ENCODE measurements around the gene SLC41A2. TPM values are rescaled to one million over a fixed set of nuclear protein-coding genes. Genes with fewer than 3 reads are reported as not detected.

The SLC41A2 gene
- total RNA-seq, 1 donor from 2014 or later: 28.6 TPM

DNA sequence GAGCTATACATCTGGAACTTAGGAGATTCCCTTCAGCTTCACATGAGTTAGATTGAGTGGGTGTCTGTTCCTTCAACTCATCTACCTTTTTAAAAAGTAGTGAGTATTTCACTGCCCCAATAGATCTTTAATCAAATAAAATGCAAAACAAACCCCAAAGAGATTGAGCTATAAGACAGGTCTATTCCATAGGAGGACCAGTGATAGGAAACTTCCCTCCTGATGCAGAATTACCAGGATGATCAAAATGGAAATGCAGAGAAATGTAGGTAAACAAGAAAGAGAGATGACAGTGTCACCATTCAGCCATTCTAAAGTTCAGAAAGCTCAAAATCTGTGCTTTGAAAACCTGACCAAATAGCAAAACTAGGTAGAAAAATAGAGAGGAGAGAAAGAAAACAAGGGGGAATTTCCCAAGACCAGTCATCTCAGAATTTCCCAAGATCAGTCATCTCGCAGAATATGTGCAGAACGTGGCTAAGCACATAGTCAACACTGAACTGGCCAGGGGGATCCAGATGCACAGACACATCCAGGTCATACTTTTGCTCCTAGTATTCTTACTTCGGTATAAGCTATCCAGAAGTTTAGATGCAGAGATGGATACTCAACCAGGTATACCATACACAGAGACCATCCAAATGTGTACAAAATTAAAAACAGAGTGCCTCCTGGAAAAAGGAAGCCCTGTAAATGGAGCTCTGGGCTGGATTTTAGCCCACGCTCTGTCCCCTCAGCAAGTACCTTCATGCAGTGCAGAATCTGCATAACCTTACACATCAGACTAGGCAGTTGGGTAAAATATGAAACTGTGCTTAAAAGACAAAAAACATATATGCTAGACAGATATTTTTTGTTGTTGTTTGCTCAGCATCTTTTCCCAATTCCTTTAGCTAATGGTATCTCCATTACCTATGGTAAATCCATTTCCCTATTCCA is 27.4 kb downstream of the SLC41A2 start:
- no peak overlapping the region for H3K27ac ChIP-seq
- ATAC-seq (no peak), DNase-seq (no peak)
- no peaks in the 10 kb centered on the region for H3K9me3 ChIP-seq
- intact Hi-C loops (cut with DNase I): no loop called here
- no peaks in the 10 kb centered on the region for H3K27me3 ChIP-seq
- no peak overlapping the region for H3K4me3 ChIP-seq
- H3K36me3 ChIP-seq: no peaks in the 10 kb centered on the region
- TF ChIP-seq, protein P1, sequence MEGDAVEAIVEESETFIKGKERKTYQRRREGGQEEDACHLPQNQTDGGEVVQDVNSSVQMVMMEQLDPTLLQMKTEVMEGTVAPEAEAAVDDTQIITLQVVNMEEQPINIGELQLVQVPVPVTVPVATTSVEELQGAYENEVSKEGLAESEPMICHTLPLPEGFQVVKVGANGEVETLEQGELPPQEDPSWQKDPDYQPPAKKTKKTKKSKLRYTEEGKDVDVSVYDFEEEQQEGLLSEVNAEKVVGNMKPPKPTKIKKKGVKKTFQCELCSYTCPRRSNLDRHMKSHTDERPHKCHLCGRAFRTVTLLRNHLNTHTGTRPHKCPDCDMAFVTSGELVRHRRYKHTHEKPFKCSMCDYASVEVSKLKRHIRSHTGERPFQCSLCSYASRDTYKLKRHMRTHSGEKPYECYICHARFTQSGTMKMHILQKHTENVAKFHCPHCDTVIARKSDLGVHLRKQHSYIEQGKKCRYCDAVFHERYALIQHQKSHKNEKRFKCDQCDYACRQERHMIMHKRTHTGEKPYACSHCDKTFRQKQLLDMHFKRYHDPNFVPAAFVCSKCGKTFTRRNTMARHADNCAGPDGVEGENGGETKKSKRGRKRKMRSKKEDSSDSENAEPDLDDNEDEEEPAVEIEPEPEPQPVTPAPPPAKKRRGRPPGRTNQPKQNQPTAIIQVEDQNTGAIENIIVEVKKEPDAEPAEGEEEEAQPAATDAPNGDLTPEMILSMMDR (IDR thresholded peaks at IDR 0.05): no peak
- H3K4me1 ChIP-seq: no peaks in the 10 kb centered on the region

DNA sequence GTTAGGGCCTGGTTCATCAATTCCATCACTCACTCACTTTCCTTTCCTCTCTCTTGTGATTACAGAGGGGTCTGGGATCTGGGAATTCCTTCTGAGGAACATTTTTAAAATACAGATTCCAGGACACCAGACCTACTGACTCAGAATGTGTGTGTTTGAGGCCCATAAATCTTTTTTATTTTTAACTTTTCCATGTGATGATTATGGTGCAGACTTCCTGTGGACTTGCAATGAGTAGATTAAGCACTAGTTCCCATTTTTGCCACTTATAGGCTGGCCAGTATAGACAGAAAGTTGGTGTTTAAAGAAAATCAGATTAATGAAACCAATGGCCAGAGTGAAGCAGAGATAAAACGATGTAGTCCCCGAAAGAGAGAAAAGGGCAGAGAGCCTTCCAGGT is 28.1 kb downstream of the SLC41A2 start:
- DNase-seq (no peak), ATAC-seq (no peak)
- Histone ChIP-seq H3K9me3 (no peaks in the 10 kb centered on the region), H3K27ac (no peak overlapping the region), H3K4me1 (no peaks in the 10 kb centered on the region), H3K4me3 (no peak overlapping the region), H3K27me3 (no peaks in the 10 kb centered on the region), H3K36me3 (no peaks in the 10 kb centered on the region)
- TF ChIP-seq, protein P1 (IDR thresholded peaks at IDR 0.05): no peak
- intact Hi-C loops (cut with DNase I): no loop called here

DNA sequence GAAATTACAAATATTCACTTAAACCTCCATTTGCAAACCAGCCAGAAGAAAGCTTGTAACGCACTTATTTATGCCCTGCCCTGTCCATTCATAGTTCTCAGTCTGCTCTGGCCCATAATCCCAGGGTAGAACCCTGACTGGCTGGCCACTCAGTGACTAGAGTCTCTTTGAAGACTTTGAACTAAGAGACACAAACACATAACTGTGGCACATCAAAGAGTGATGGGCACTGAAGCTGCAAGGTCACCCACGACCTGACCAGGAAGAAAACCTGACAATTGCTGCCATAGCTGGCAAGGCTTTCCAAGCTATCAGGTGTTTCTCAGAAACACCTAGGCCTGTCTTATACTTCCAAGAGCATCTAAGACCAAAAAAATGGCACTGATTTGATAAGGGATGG is 28.7 kb downstream of the SLC41A2 start:
- ATAC-seq: no peak

GRCh38 chr12:104928036-104928745 is 29.9 kb downstream of the SLC41A2 start:
- H3K27ac ChIP-seq: no peak overlapping the region
- no peak for DNase-seq
- H3K4me3 ChIP-seq: no peak overlapping the region
- no peaks in the 10 kb centered on the region for H3K36me3 ChIP-seq
- H3K27me3 ChIP-seq: no peaks in the 10 kb centered on the region
- intact Hi-C loops (cut with DNase I): no loop called here
- no peak for ATAC-seq
- TF ChIP-seq, protein P1 (IDR thresholded peaks at IDR 0.05): no peak
- H3K4me1 ChIP-seq: no peaks in the 10 kb centered on the region
- no peaks in the 10 kb centered on the region for H3K9me3 ChIP-seq

More for the DNA sequence above, 28.7 kb downstream of the SLC41A2 start:
- Histone ChIP-seq H3K4me3 (no peak overlapping the region), H3K36me3 (no peaks in the 10 kb centered on the region), H3K9me3 (no peaks in the 10 kb centered on the region), H3K4me1 (no peaks in the 10 kb centered on the region), H3K27me3 (no peaks in the 10 kb centered on the region), H3K27ac (no peak overlapping the region)
- TF ChIP-seq, protein P1 (IDR thresholded peaks at IDR 0.05): no peak
- intact Hi-C loops (cut with DNase I): no loop called here
- DNase-seq: no peak

- H3K36me3 ChIP-seq: no peaks in the 10 kb centered on the region
- H3K4me1 ChIP-seq: no peaks in the 10 kb centered on the region
- TF ChIP-seq, protein P1 (IDR thresholded peaks at IDR 0.05): no peak
- no peaks in the 10 kb centered on the region for H3K27me3 ChIP-seq
- no peak overlapping the region for H3K27ac ChIP-seq
- no peak for ATAC-seq
- H3K9me3 ChIP-seq: peaks cover 7% of the 10 kb centered on the region
- no peak for DNase-seq
- no peak overlapping the region for H3K4me3 ChIP-seq
- intact Hi-C loops (cut with DNase I): no loop called here
Measured at GRCh38 chr12:104925501-104925900, 32.6 kb downstream of the SLC41A2 start.

All from upper lobe of right lung (tissue), 1 donor.